Stimulated activated CD8-positive, alpha-beta memory T cell treated with anti-CD3 and anti-CD28 coated beads, Interleukin-7, amount 100 ng/mL, for 24 hours (primary cell): Measurements from ENCODE around the gene RABGGTA.

ENCODE experiments used
- DNase-seq: peaks from one replicate; pipeline ENCODE4 v3.0.0-alpha.2; 2020; ENCODE audit warnings: low read depth

Gene RABGGTA

DNA sequence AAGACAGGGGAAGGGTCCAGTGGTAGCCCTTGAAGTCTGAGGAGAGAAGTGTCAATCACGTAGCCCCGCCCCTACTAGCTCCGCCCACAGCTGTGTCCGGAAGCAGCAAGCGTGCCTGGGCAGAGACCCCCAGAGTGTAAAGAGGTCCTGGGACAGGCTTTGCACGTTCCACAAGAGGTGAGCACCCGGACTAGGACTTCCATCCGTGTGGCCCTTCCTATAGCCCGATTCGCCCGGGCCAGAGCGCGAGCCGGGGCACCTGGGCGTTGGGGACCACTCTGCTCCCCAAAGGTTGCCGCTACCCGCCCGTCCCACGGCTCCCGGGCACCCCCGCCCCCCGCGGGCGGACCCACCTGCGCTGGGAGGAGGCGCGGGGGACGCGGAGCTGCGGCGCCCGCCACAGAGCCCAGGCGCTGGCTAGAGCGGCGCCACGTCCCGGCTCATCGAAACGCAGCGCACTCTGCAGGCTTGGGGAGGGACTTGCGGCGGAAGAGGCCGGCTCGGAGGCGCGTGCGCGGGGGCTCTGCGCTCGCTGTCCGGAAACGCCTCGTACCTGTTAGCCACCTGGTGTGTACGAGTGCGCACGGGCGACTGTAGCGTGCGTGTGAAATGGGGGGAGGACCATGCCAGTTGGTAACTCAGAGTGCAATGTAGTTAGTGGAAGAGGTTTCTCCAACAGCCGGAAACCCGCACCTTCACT lies at the start of gene RABGGTA:
Gene RABGGTA, minus strand, starts transcription at position 464 of the 700 bp plus-strand sequence. CDS start 482 bp downstream, outside the sequence.
- peak; percentile 70 for DNase-seq

DNA sequence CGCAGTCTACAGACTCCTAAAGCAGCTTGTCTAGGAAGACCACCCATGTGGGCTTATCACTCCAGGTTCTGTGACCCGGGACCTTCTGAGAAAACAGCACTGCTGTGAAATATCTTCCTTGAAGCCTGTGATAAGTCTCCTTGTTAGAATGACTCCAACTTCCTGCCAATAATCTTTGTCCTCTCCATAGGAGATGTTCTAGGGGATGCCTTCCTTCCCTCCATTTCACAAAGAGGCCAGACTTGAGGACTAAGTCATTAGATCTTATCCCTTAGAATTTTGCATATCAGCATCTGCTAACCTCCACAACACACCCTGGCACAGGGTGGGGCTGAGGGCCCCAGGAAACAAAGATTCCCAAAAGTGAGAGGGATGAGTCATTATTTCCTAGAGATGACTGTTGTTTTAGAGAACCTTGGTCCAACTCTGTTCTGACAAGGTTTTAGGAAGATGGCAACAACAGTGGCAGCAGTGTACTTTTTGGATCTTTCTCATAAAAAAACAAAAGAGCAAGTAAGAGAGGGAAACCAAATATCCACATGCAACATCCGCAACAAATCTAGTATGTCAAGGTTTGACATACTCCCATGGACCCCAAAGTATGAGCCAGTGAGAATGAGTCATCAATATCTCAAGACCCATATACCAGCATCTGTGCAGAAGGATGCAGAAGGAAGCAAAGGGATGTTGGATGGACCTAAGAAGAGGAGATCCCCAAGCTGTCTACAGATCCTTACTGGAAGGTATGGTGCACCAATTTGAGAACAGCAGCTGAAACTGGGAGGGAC lies 45.9 kb upstream of the RABGGTA start:
- no peak for DNase-seq

GRCh38 chr14:24316597-24316950 lies 45.2 kb upstream of the RABGGTA start:
- no peak for DNase-seq

- DNase-seq = no peak
These were observed 44.6 kb upstream of the RABGGTA start for GRCh38 chr14:24315807-24316596.

DNA sequence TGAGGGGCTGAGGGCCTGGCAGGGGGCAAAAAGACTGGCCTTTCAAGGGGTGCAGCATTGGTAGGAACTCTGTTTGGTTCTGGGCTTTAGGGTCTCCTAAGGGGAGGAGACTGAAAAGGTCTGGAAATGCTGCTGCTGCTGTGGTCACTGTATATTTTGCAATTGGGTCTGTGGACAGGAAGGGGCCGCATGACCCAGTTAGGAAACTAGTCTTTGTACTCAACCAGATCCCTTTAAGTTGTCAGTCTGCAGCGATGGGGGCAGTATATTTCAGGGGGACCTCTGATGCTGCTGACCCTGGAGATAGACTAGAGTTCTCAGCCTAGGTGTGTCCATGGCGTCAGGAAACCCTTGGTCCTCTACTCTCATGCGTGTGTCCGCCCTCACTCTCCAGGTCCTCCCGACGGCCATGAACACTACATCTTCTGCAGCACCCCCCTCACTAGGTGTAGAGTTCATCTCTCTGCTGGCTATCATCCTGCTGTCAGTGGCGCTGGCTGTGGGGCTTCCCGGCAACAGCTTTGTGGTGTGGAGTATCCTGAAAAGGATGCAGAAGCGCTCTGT lies 43.9 kb upstream of the RABGGTA start:
- no peak for DNase-seq

DNA sequence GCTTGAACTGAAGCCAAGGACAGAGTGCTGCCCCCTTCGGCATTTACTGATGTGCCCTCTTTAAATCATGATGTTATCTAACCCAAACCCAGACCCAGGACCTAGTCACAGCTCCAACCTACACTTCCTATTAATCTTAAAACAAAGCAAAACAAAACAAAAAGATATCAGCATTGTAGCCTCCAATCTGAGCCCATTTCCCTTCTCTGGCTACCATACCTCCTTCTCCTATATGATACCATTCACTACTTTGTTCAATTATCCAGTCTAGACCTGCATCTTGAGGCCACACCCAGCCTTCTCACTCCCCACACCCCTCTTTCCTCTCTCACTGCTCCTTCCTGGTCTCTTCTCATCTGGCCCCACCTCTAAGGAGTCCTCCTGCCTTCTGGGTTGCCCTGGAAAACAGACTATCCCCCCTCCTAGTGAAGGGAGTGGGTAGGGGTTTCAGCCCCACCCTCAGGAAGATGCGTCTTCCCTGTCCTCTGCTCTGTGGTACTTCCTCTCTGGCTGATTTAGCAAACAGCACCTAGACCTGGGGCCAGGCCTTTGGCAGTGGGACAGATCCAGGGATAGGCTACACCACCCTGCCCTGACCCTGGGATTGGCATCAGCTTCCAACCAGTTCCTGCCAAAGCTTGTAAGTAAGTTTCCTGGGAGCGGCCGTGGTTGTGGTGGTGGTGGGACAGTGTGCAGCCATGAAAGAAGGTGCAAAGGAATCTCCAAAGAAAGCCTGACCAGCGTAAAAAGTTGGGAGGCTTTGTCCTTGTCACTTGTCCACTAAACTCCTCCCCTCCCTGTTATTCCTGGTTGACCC lies 43.2 kb upstream of the RABGGTA start:
- no peak for DNase-seq

- DNase-seq = no peak
These were observed 42.5 kb upstream of the RABGGTA start for GRCh38 chr14:24313913-24314312.

- no peak for DNase-seq
These were observed 41.5 kb upstream of the RABGGTA start for GRCh38 chr14:24312736-24313507.

DNA sequence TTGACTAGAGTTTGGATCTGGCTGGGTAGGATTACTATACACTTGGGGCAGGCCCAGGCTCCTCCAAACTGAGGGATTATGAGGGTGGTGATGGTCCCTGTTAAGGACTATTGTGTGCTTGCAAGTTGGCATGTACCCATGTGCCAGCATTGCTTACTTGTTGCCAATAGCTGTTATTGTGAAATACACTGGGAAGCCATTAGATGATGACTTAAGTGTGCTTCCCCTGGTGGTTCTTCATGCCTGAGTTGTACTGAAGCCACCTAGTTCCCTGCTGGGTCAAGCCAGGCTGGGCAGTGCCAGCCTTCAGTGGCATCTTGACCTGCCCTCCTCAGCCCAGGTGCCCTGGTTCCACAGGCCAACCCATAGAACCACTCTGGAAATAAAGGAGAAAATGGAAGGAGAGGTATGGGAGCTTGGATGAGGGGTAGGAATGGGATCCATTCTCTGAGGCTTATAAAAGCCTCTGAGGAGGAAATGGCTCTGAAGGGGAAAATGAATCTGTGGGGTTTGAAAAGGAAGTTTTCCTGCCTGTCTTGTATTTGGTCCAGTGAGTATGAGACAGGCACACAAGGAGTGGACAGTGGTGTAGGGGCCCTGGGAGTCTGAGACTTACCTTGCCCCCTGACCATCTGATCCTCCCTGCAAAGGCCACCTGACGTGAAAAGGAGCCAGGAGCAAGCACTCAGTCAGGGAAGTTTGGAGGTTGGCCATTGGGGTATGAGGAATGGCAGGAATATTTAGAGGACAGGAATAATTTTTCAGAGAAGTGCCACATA lies 40.6 kb upstream of the RABGGTA start:
- DNase-seq = no peak

DNA sequence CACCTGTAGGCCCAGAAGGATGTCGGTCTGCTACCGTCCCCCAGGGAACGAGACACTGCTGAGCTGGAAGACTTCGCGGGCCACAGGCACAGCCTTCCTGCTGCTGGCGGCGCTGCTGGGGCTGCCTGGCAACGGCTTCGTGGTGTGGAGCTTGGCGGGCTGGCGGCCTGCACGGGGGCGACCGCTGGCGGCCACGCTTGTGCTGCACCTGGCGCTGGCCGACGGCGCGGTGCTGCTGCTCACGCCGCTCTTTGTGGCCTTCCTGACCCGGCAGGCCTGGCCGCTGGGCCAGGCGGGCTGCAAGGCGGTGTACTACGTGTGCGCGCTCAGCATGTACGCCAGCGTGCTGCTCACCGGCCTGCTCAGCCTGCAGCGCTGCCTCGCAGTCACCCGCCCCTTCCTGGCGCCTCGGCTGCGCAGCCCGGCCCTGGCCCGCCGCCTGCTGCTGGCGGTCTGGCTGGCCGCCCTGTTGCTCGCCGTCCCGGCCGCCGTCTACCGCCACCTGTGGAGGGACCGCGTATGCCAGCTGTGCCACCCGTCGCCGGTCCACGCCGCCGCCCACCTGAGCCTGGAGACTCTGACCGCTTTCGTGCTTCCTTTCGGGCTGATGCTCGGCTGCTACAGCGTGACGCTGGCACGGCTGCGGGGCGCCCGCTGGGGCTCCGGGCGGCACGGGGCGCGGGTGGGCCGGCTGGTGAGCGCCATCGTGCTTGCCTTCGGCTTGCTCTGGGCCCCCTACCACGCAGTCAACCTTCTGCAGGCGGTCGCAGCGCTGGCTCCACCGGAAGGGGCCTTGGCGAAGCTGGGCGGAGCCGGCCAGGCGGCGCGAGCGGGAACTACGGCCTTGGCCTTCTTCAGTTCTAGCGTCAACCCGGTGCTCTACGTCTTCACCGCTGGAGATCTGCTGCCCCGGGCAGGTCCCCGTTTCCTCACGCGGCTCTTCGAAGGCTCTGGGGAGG lies 39.5 kb upstream of the RABGGTA start, which contains the start of gene LTB4R:
Gene LTB4R, plus strand, starts transcription at position 857 of the 959 bp plus-strand sequence. CDS start 4,150 bp downstream, outside the sequence.
- no peak for DNase-seq

GRCh38 chr14:24310265-24310645 lies 38.9 kb upstream of the RABGGTA start:
- DNase-seq = no peak

- no peak for DNase-seq
These were observed 38.3 kb upstream of the RABGGTA start, which contains the start of gene LTB4R2 for GRCh38 chr14:24309538-24310264. Gene LTB4R2, plus strand, starts transcription at chr14:24310140. Its CDS starts 525 bp downstream, at chr14:24310665.

- DNase-seq = no peak
These were observed 37.1 kb upstream of the RABGGTA start for GRCh38 chr14:24308342-24309124.

- DNase-seq = no peak
These were observed 36.4 kb upstream of the RABGGTA start, which contains the start of gene CIDEB for GRCh38 chr14:24307575-24308341. Gene CIDEB, minus strand, starts transcription at chr14:24307977. Its CDS starts 119 bp downstream, at chr14:24307858.

DNA sequence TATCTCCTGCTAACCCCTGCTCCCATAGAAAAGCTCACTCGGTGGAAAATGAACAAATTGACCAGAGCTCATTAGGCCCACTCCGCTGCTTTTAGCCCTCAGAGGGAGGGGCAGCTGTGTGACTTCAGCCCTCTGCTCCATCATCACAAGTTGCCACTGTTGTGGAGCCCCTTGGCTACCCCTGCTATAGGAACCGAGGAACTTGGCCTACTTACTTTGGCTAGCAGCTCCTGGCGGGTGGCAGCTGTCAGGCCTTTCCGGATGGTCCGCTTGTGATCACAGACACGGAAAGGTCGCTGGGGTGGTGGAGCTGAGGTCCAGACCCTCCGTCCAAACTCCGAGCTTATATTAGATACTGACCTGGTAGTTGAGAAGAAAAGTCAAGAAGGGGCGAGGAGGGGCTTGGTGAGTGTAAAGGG lies 35.8 kb upstream of the RABGGTA start:
- no peak for DNase-seq

- DNase-seq = no peak
These were observed 32.6 kb upstream of the RABGGTA start for GRCh38 chr14:24304019-24304387.
